ENCODE measurements around the gene MCEMP1. TPM values are rescaled to one million over a fixed set of nuclear protein-coding genes. Genes with fewer than 3 reads are reported as not detected.

Gene MCEMP1
- total and polyA plus RNA-seq, 7 experiments from 2014 or later: 1.2 to 12.3 TPM; not detected in 5

- ChIA-PET POLR2A (no interaction called here), CTCF (no interaction called here)
- Histone ChIP-seq H3K36me3 (ENCODE audit: control insufficient read depth in 2 of 3, insufficient read depth in 3 of 3, low read length in 3 of 3) (no peaks in the 10 kb centered on the region), H3K27ac (ENCODE audit: low read depth, low read length) (no peak overlapping the region), H3K4me3 (ENCODE audit: low read length) (no peak overlapping the region), H3K27me3 (ENCODE audit: control insufficient read depth in 2 of 2, insufficient read depth in 2 of 2, low read length in 2 of 2) (no peaks in the 10 kb centered on the region), H3K4me1 (ENCODE audit: control insufficient read depth in 2 of 2, insufficient read depth in 2 of 2, low read length in 2 of 2) (peaks cover 0 to 18% of the 10 kb centered on the region in 2 donors), H3K9me3 (ENCODE audit: control insufficient read depth in 2 of 3, low read length in 3 of 3) (no peaks in the 10 kb centered on the region)
- H3K27ac Mint-ChIP-seq: peak overlapping the region in 2 of 9 donors; percentile 23 to 37
- peaks cover 0 to 14% (median 3%) of the 10 kb centered on the region in 7 donors for H3K4me1 Mint-ChIP-seq
- no peaks in the 10 kb centered on the region for H3K36me3 Mint-ChIP-seq
- no peak overlapping the region for H3K4me3 Mint-ChIP-seq
- intact Hi-C loops (cut with micrococcal nuclease): no loop called here
- H3K27me3 Mint-ChIP-seq: peaks cover 0 to 21% (median 0%) of the 10 kb centered on the region in 5 donors
- peaks cover 0 to 2% (median 0%) of the 10 kb centered on the region in 11 donors for H3K9me3 Mint-ChIP-seq
- ATAC-seq (no peak), DNase-seq (no peak)
Measured at GRCh38 chr19:7694499-7694898, 17.6 kb downstream of the MCEMP1 start.

GRCh38 chr19:7697721-7698287, 20.9 kb downstream of the MCEMP1 start:
- Mint-ChIP-seq H3K9me3 (peaks cover 0 to 2% (median 0%) of the 10 kb centered on the region in 11 donors), H3K4me1 (peaks cover 2 to 28% (median 12%) of the 10 kb centered on the region in 7 donors), H3K27me3 (peaks cover 0 to 27% (median 0%) of the 10 kb centered on the region in 5 donors), H3K27ac (no peak overlapping the region), H3K36me3 (no peaks in the 10 kb centered on the region), H3K4me3 (no peak overlapping the region)
- intact Hi-C loops (cut with micrococcal nuclease): no loop called here
- no peaks in the 10 kb centered on the region for H3K27me3 ChIP-seq (ENCODE audit: control insufficient read depth in 2 of 2, insufficient read depth in 2 of 2, low read length in 2 of 2)
- DNase-seq (no peak), ATAC-seq (no peak)
- POLR2A ChIA-PET: interaction anchor here (0.5 to 2.4 kb wide), 3 partner anchors 12 to 45 kb away, joined by 3 to 9 read pairs (median 5); partner anchors contain the start of gene TRAPPC5
- no peaks in the 10 kb centered on the region for H3K36me3 ChIP-seq (ENCODE audit: control insufficient read depth in 2 of 3, insufficient read depth in 3 of 3, low read length in 3 of 3)
- no peak overlapping the region for H3K27ac ChIP-seq (ENCODE audit: low read depth, low read length)
- CTCF ChIA-PET: interaction anchor here (0.7 to 3.5 kb wide), 2 partner anchors 17 to 107 kb away, joined by 3 to 11 read pairs; partner anchors contain the start of gene TRAPPC5
- peaks cover 0 to 8% of the 10 kb centered on the region in 2 donors for H3K4me1 ChIP-seq (ENCODE audit: control insufficient read depth in 2 of 2, insufficient read depth in 2 of 2, low read length in 2 of 2)
- H3K4me3 ChIP-seq (ENCODE audit: low read length): no peak overlapping the region
- no peaks in the 10 kb centered on the region for H3K9me3 ChIP-seq (ENCODE audit: control insufficient read depth in 2 of 3, low read length in 3 of 3)

- Histone ChIP-seq H3K27me3 (ENCODE audit: control insufficient read depth in 2 of 2, insufficient read depth in 2 of 2, low read length in 2 of 2) (no peaks in the 10 kb centered on the region), H3K36me3 (ENCODE audit: control insufficient read depth in 2 of 3, insufficient read depth in 3 of 3, low read length in 3 of 3) (no peaks in the 10 kb centered on the region), H3K4me3 (ENCODE audit: low read length) (no peak overlapping the region), H3K9me3 (ENCODE audit: control insufficient read depth in 2 of 3, low read length in 3 of 3) (no peaks in the 10 kb centered on the region), H3K4me1 (ENCODE audit: control insufficient read depth in 2 of 2, insufficient read depth in 2 of 2, low read length in 2 of 2) (peaks cover 0 to 3% of the 10 kb centered on the region in 2 donors), H3K27ac (ENCODE audit: low read depth, low read length) (no peak overlapping the region)
- no peak overlapping the region for H3K4me3 Mint-ChIP-seq
- intact Hi-C loops (cut with micrococcal nuclease): no loop called here
- no peak for ATAC-seq
- ChIA-PET POLR2A (interaction anchor here (0.5 to 2.4 kb wide), 5 partner anchors 12 to 502 kb away, joined by 3 to 9 read pairs (median 4); partner anchors contain the start of gene TRAPPC5), CTCF (interaction anchor here (0.5 to 3.5 kb wide), 4 partner anchors 18 to 596 kb away, joined by 3 to 11 read pairs (median 4); partner anchors contain the start of gene TRAPPC5)
- no peak overlapping the region for H3K27ac Mint-ChIP-seq
- DNase-seq: no peak
- peaks cover 0 to 2% (median 0%) of the 10 kb centered on the region in 11 donors for H3K9me3 Mint-ChIP-seq
- H3K27me3 Mint-ChIP-seq: peaks cover 0 to 33% (median 0%) of the 10 kb centered on the region in 5 donors
- H3K36me3 Mint-ChIP-seq: no peaks in the 10 kb centered on the region
- H3K4me1 Mint-ChIP-seq: peaks cover 2 to 32% (median 16%) of the 10 kb centered on the region in 7 donors
Measured at GRCh38 chr19:7698583-7698982, 21.7 kb downstream of the MCEMP1 start.

- intact Hi-C loops (cut with micrococcal nuclease): no loop called here
- peaks cover 0 to 2% (median 0%) of the 10 kb centered on the region in 11 donors for H3K9me3 Mint-ChIP-seq
- no peaks in the 10 kb centered on the region for H3K36me3 ChIP-seq (ENCODE audit: control insufficient read depth in 2 of 3, insufficient read depth in 3 of 3, low read length in 3 of 3)
- no peak overlapping the region for H3K4me3 Mint-ChIP-seq
- no peaks in the 10 kb centered on the region for H3K27me3 ChIP-seq (ENCODE audit: control insufficient read depth in 2 of 2, insufficient read depth in 2 of 2, low read length in 2 of 2)
- H3K4me1 Mint-ChIP-seq: peaks cover 2 to 34% (median 21%) of the 10 kb centered on the region in 7 donors
- H3K27me3 Mint-ChIP-seq: peaks cover 0 to 38% (median 0%) of the 10 kb centered on the region in 5 donors
- peaks cover 2 to 3% of the 10 kb centered on the region in 2 donors for H3K4me1 ChIP-seq (ENCODE audit: control insufficient read depth in 2 of 2, insufficient read depth in 2 of 2, low read length in 2 of 2)
- DNase-seq (no peak), ATAC-seq (no peak)
- no peaks in the 10 kb centered on the region for H3K36me3 Mint-ChIP-seq
- POLR2A ChIA-PET: interaction anchor here (0.6 to 2.4 kb wide), 4 partner anchors 9 to 503 kb away, joined by 3 to 9 read pairs (median 3); no protein-coding TSS in a partner anchor
- CTCF ChIA-PET: interaction anchor here (0.5 to 3.5 kb wide), 4 partner anchors 18 to 597 kb away, joined by 3 to 11 read pairs (median 4); partner anchors contain the start of gene TRAPPC5
- no peak overlapping the region for H3K4me3 ChIP-seq (ENCODE audit: low read length)
- H3K9me3 ChIP-seq (ENCODE audit: control insufficient read depth in 2 of 3, low read length in 3 of 3): no peaks in the 10 kb centered on the region
- peak overlapping the region in 1 of 9 donors; percentile 72 for H3K27ac Mint-ChIP-seq
- no peak overlapping the region for H3K27ac ChIP-seq (ENCODE audit: low read depth, low read length)
Measured at GRCh38 chr19:7699003-7699402, 22.1 kb downstream of the MCEMP1 start.

GRCh38 chr19:7699417-7700401, 22.8 kb downstream of the MCEMP1 start:
- Mint-ChIP-seq H3K27ac (peak overlapping the region in 5 of 9 donors; percentile 6 to 72 (median 50)), H3K4me1 (peaks cover 3 to 39% (median 28%) of the 10 kb centered on the region in 7 donors), H3K9me3 (peaks cover 0 to 2% (median 0%) of the 10 kb centered on the region in 11 donors), H3K4me3 (no peak overlapping the region), H3K36me3 (no peaks in the 10 kb centered on the region), H3K27me3 (peaks cover 0 to 40% (median 0%) of the 10 kb centered on the region in 5 donors)
- ChIA-PET POLR2A (interaction anchor here (0.7 to 2.4 kb wide), 4 partner anchors 10 to 82 kb away, joined by 3 to 9 read pairs (median 3); no protein-coding TSS in a partner anchor), CTCF (interaction anchor here (0.5 to 3.5 kb wide), 4 partner anchors 19 to 597 kb away, joined by 3 to 11 read pairs (median 4); partner anchors contain the start of gene TRAPPC5)
- Histone ChIP-seq H3K27me3 (ENCODE audit: control insufficient read depth in 2 of 2, insufficient read depth in 2 of 2, low read length in 2 of 2) (no peaks in the 10 kb centered on the region), H3K4me1 (ENCODE audit: control insufficient read depth in 2 of 2, insufficient read depth in 2 of 2, low read length in 2 of 2) (peaks cover 0 to 9% of the 10 kb centered on the region in 2 donors), H3K9me3 (ENCODE audit: control insufficient read depth in 2 of 3, low read length in 3 of 3) (no peaks in the 10 kb centered on the region), H3K27ac (ENCODE audit: low read depth, low read length) (no peak overlapping the region), H3K36me3 (ENCODE audit: control insufficient read depth in 2 of 3, insufficient read depth in 3 of 3, low read length in 3 of 3) (no peaks in the 10 kb centered on the region), H3K4me3 (ENCODE audit: low read length) (no peak overlapping the region)
- DNase-seq (no peak), ATAC-seq (peak; percentile 26)
- intact Hi-C loops (cut with micrococcal nuclease): no loop called here

GRCh38 chr19:7701049-7701653, 24.3 kb downstream of the MCEMP1 start:
- peak overlapping the region in 1 of 9 donors; percentile 82 for H3K27ac Mint-ChIP-seq

More at GRCh38 chr19:7701049-7701653, 24.3 kb downstream of the MCEMP1 start:
- Mint-ChIP-seq H3K4me1 (peaks cover 17 to 53% (median 42%) of the 10 kb centered on the region in 7 donors), H3K9me3 (peaks cover 0 to 5% (median 0%) of the 10 kb centered on the region in 11 donors), H3K27me3 (peaks cover 0 to 38% (median 0%) of the 10 kb centered on the region in 5 donors), H3K4me3 (no peak overlapping the region), H3K36me3 (no peaks in the 10 kb centered on the region)
- Histone ChIP-seq H3K4me3 (ENCODE audit: low read length) (no peak overlapping the region), H3K27ac (ENCODE audit: low read depth, low read length) (no peak overlapping the region), H3K4me1 (ENCODE audit: control insufficient read depth in 2 of 2, insufficient read depth in 2 of 2, low read length in 2 of 2) (peaks cover 11 to 22% of the 10 kb centered on the region in 2 donors), H3K9me3 (ENCODE audit: control insufficient read depth in 2 of 3, low read length in 3 of 3) (no peaks in the 10 kb centered on the region), H3K36me3 (ENCODE audit: control insufficient read depth in 2 of 3, insufficient read depth in 3 of 3, low read length in 3 of 3) (no peaks in the 10 kb centered on the region), H3K27me3 (ENCODE audit: control insufficient read depth in 2 of 2, insufficient read depth in 2 of 2, low read length in 2 of 2) (no peaks in the 10 kb centered on the region)
- ATAC-seq (no peak), DNase-seq (no peak)
- ChIA-PET POLR2A (interaction anchor here (1.1 kb wide), 1 partner anchor 20 kb away, joined by 3 read pairs; the partner anchor contains the start of gene TRAPPC5), CTCF (interaction anchor here (0.9 kb wide), 1 partner anchor 20 kb away, joined by 3 read pairs; the partner anchor contains the start of gene TRAPPC5)
- intact Hi-C loops (cut with micrococcal nuclease): no loop called here
